ENCODE results near the gene OR4Q2.
"Not testable (repeated sequence)": the region's sequence is repeated elsewhere in the genome, so short reads cannot be mapped to it uniquely, and the experiment has no call there.

OR4Q2 gene

DNA sequence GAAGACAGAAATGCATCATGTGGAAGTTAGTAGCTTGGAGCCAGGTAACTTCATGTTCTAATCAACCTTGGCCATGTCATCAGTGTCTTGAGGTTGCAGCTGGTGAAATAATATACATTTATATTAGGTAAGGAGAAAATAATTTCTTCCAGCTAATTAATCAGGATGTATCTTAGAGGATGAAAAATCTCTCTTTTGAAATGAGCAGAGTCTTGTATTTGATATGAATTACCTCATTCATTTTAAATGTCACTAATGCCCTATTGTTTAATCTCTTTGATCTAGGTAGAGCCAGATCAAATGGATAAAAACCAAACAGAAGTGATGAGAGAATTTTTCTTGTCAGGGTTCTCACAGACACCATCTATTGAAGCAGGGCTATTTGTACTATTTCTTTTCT, at the start of gene OR4Q2:
Gene OR4Q2 (plus strand): TSS at position 301 of the 400 bp plus-strand sequence.
- FAIRE-seq (no peak), DNase-seq (ENCODE audit: low spot score) (no peak)

GRCh38 chr14:19969735-19970134, 32.2 kb upstream of the OR4Q2 start:
- not testable (repeated sequence) for DNase-seq (ENCODE audit: low spot score); FAIRE-seq

GRCh38 chr14:19974844-19975243, 27.1 kb upstream of the OR4Q2 start:
- no peak for DNase-seq (ENCODE audit: low spot score)
- FAIRE-seq, result no peak

- DNase-seq (ENCODE audit: low spot score), result no peak
- FAIRE-seq, result no peak
These were observed 26.7 kb upstream of the OR4Q2 start, which contains the start of gene OR4K15 for GRCh38 chr14:19975291-19975690. TSS of gene OR4K15 (plus strand) at chr14:19975591. CDS start at chr14:19975591, 0 bp downstream.

DNA sequence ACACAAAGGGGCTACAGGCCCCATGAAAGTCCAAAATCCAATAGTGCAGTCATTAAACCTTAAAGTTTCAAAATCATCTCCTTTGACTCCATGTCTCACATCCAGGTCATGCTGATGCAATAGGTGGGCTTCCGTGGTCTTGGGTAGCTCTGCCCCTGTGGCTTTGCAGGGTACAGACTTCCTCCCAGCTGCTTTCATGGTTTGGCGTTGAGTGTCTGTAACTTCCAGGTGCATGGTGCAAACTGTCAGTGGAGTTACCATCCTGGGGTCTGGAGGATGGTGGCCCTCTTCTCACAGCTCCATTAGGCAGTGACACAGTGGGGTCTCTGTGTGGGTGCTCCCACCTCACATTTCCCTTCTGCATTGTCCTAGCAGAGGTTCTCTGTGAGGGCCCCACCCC, 8.5 kb upstream of the OR4Q2 start:
- no peak for DNase-seq (ENCODE audit: low spot score)
- FAIRE-seq, result no peak

- DNase-seq (ENCODE audit: low spot score) (no peak), FAIRE-seq (no peak)
These were observed 356 bp downstream of the OR4Q2 start for GRCh38 chr14:20002319-20002718.

DNA sequence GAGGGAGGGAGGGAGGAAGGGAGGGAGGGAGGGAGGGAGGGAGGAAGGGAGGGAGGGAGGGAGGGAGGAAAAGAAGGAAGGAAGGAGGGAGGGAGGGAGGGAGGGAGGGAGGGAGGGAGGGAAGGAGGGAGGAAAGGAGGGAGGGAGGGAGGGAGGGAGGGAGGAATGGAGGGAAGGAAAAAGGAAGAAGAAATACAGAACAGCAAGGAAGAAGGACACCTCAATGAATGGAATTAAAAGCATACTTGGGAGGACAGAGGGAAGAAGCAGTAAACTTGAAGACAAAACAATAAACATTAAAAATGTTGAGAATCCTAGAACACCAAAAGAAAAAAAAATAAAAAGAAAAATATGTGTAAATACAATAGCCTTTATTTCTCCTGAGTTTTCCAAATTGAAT, 6.2 kb downstream of the OR4Q2 start:
- FAIRE-seq (no peak), DNase-seq (ENCODE audit: low spot score) (no peak)

DNA sequence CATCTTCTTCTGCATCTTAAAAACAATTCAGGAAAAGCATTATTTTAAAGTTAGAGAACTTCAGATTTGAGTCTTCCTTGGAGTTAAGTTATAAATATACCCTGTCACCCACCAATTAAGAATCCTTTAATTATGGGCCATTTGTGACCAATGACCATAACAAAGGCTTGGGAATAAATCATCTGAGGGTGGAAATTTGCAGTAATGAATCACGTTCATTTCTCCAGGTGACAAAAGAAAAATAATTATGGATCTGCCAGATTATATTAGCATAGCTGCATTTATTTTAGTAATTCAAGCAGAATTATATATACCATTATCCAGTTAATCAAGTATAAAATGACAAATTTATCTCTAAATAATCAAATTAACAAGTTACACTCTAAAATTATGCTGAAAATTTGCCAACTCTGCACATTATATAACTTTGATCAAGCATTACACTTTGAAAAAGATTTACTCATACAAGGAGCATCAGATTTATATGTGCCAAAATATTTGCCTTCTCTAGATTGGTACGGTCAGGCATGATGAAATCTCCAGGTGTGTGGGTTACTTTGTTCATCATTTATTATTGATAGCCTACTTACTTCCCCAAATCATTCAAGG, 17.4 kb downstream of the OR4Q2 start, which contains the start of gene OR4K14:
Gene OR4K14 (minus strand): TSS at position 51 of the 609 bp plus-strand sequence. CDS start 4,114 bp downstream, outside the sequence.
- DNase-seq (ENCODE audit: low spot score) (no peak), FAIRE-seq (no peak)

GRCh38 chr14:20031058-20031457, 29.1 kb downstream of the OR4Q2 start:
- no peak for DNase-seq (ENCODE audit: low spot score)

DNA sequence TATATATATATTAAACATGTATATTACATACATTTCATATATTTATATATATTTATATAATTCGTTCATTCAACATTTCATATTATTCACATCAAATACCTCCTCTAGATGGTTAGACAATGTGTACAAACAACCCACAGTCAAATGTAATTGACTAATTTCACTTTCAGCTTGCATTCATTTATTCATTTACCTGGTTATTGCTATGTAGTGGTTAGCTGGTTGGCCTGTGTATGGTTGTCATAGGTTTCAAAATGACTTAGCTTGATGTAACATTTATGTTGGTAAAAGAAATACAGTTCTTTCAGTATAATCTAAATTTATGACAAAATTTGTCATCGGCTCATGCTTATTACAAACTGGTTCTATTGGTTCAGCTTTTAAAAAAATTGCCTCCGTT, 33.5 kb downstream of the OR4Q2 start:
- no peak for FAIRE-seq
- no peak for DNase-seq (ENCODE audit: low spot score)

More at GRCh38 chr14:20031058-20031457, 29.1 kb downstream of the OR4Q2 start:
- no peak for FAIRE-seq

- DNase-seq (ENCODE audit: low spot score) (no peak), FAIRE-seq (no peak)
These were observed 34.0 kb downstream of the OR4Q2 start, which contains the start of gene OR4K13 for GRCh38 chr14:20035938-20036337. TSS of gene OR4K13 (minus strand) at chr14:20036038. CDS start at chr14:20034758, 1,280 bp downstream.

DNA sequence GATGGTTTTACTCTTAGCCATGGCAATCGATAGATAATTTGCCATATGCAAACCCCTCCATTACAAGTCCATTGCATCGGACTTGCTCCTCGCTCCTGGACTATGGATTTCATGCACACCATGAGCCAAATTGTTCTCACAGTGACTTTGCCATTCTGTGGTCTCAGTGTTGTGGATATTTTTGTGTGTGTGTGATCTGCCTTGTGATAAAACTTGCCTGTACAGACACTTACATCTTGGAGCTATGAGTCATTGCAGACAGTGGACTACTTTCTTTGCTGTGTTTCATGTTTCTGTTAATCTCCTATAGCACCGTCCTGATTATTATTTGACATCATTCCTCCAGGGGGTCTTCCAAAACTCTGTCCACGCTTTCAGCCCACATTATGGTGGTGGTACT, 42.3 kb downstream of the OR4Q2 start:
- no peak for FAIRE-seq
- no peak for DNase-seq (ENCODE audit: low spot score)

GRCh38 chr14:20048202-20048601, 46.2 kb downstream of the OR4Q2 start:
- DNase-seq (ENCODE audit: low spot score), result no peak
- no peak for FAIRE-seq
